PC-3 (cell line): ENCODE results near the gene KYNU. TPM values are rescaled to one million over a fixed set of nuclear protein-coding genes. Genes with fewer than 3 reads are reported as not detected.
A peak's percentile ranks its signal among the peaks of the same experiment; 100 is the strongest.

ENCODE experiments used
- ATAC-seq: fragments of 200-7000 bp; cut with Tn5 transposase; 2 replicates; pipeline ENCODE4 v1.9.1; 2020; ENCODE audit warnings: mild to moderate bottlenecking, moderate library complexity
- BruUV-seq: library from RNA; stranded (reverse); fragments of 400-500 nt; replicated peaks from 2 replicates; lab custom pipeline; 2021; lab: Mats Ljungman, UMichigan
- CTCF ChIA-PET: fragments of 300-600 bp; sonication (Branson Sonifier 250); formaldehyde crosslinking; loops from one replicate; lab custom pipeline; 2022; ENCODE audit warnings: antibody characterized with exemption; lab: Charles Lee
- POLR2A ChIA-PET: fragments of 300-600 bp; sonication (Branson Sonifier 250); formaldehyde crosslinking; loops from one replicate; lab custom pipeline; 2022; ENCODE audit warnings: antibody characterized with exemption; ENCODE audit not compliant: unreplicated experiment; lab: Charles Lee
- DNase-seq: peaks from one replicate; pipeline ENCODE4 v3.0.0-alpha.2; 2015
- H2AFZ ChIP-seq: fragments of 300-600 bp; sonication (generic); 2 replicates; pipeline ENCODE4 v1.6.0; 2016; ENCODE audit warnings: antibody characterized with exemption, low read length
- H3F3A ChIP-seq: fragments of 300-600 bp; sonication (generic); one replicate; pipeline ENCODE4 v1.6.0; 2017; ENCODE audit warnings: antibody characterized with exemption, low read length, control low read depth, mild to moderate bottlenecking; ENCODE audit not compliant: unreplicated experiment
- H3K27ac ChIP-seq: fragments of 300-600 bp; sonication (generic); 2 replicates; pipeline ENCODE4 v1.5.1; 2016; ENCODE audit warnings: mild to moderate bottlenecking, low read length
- H3K27me3 ChIP-seq: fragments of 300-600 bp; sonication (generic); 2 replicates; pipeline ENCODE4 v1.6.1; 2016; ENCODE audit warnings: low read length, mixed read lengths
- H3K36me3 ChIP-seq: fragments of 300-600 bp; sonication (generic); 2 replicates; pipeline ENCODE4 v1.6.1; 2016; ENCODE audit warnings: low read depth, mixed run types, low read length, mixed read lengths
- H3K4me1 ChIP-seq: fragments of 300-600 bp; sonication (generic); 2 replicates; pipeline ENCODE4 v1.5.1; 2016; ENCODE audit warnings: low read length; ENCODE audit not compliant: insufficient read depth
- H3K4me2 ChIP-seq: fragments of 300-600 bp; sonication (generic); 2 replicates; pipeline ENCODE4 v1.6.0; 2016; ENCODE audit warnings: low read length
- H3K4me3 ChIP-seq: fragments of 300-600 bp; sonication (generic); 2 replicates; pipeline ENCODE4 v1.5.1; 2016; ENCODE audit warnings: mild to moderate bottlenecking, low read length, mixed read lengths
- H3K79me2 ChIP-seq: fragments of 300-600 bp; sonication (generic); 2 replicates; pipeline ENCODE4 v1.6.1; 2017; ENCODE audit warnings: low read length, mixed read lengths
- H3K9ac ChIP-seq: fragments of 300-600 bp; sonication (generic); 2 replicates; pipeline ENCODE4 v1.6.0; 2016; ENCODE audit warnings: mild to moderate bottlenecking, low read length
- H3K9me2 ChIP-seq: fragments of 300-600 bp; sonication (generic); replicated peaks from 2 replicates; pipeline ENCODE4 v1.6.1; 2016; ENCODE audit warnings: mixed run types, low read length, mixed read lengths
- H3K9me3 ChIP-seq: fragments of 300-600 bp; sonication (generic); 2 replicates; pipeline ENCODE4 v1.6.1; 2016; ENCODE audit warnings: low read length, mixed read lengths
- H4K20me1 ChIP-seq: fragments of 300-600 bp; sonication (generic); 2 replicates; pipeline ENCODE4 v1.6.1; 2016; ENCODE audit warnings: low read length, mixed read lengths
- EZH2 ChIP-seq: fragments of 300-600 bp; sonication (generic); IDR thresholded peaks from one replicate; pipeline ENCODE4 v1.6.1; 2017; ENCODE audit warnings: antibody characterized with exemption, mild to moderate bottlenecking, low read length; ENCODE audit not compliant: unreplicated experiment
- EZH2phosphoT487 ChIP-seq: fragments of 300-600 bp; sonication (generic); IDR thresholded peaks from 2 replicates; pipeline ENCODE4 v1.6.1; 2018; ENCODE audit warnings: mild to moderate bottlenecking, antibody characterized with exemption, low read length, borderline replicate concordance
- intact Hi-C: fragments of 100-400 bp; cut with micrococcal nuclease; formaldehyde crosslinking; loops from 2 replicates; pipeline ENCODE4 v1.9.0; 2023
- total RNA-seq: library from RNA; depleted of rRNA; stranded (reverse); fragments of >200 nt; gene quantifications from 2 replicates; pipeline ENCODE4 v1.2.3, GENCODE V29; 2014
- TF ChIP-seq, protein P1 (sequence below): fragments of 300-600 bp; sonication (generic); conservative IDR thresholded peaks from 2 replicates; pipeline ENCODE4 v1.5.1; 2017; ENCODE audit warnings: antibody characterized with exemption, low read depth, mild to moderate bottlenecking, low read length

Gene KYNU
- total RNA-seq, 1 experiment from 2014 or later = 2.3 TPM

DNA sequence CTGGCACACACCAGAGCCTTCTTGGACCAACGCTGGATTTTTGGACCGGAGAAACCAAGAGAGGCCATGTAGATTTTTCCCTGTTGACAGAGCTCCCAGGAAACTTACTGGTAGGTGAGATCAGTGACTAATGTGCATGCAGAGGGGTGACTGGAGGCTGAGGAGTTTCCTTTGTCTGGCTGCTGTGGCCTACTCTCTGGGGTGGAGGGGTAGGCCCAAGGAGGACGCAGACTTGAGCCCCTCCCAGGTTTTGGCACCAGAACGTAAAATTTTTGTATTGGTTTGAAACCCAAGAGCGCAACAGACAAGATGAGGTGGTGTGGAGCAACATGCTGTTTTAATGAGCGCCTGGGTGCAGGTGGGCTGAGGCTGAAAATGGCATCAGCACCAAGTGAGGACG lies 59.2 kb downstream of the KYNU start:
- no peak for ATAC-seq
- no peaks in the 10 kb centered on the region for H3K36me3 ChIP-seq
- DNase-seq = no peak
- H3K79me2 ChIP-seq = no peaks in the 10 kb centered on the region
- no peak overlapping the region for H3K4me2 ChIP-seq
- H2AFZ ChIP-seq = no peak overlapping the region
- H3K9ac ChIP-seq = no peak overlapping the region
- intact Hi-C loops = no loop called here
- no peaks in the 10 kb centered on the region for H3K9me2 ChIP-seq
- H3K27ac ChIP-seq = no peak overlapping the region
- CTCF ChIA-PET = no interaction called here
- TF ChIP-seq, protein P1, sequence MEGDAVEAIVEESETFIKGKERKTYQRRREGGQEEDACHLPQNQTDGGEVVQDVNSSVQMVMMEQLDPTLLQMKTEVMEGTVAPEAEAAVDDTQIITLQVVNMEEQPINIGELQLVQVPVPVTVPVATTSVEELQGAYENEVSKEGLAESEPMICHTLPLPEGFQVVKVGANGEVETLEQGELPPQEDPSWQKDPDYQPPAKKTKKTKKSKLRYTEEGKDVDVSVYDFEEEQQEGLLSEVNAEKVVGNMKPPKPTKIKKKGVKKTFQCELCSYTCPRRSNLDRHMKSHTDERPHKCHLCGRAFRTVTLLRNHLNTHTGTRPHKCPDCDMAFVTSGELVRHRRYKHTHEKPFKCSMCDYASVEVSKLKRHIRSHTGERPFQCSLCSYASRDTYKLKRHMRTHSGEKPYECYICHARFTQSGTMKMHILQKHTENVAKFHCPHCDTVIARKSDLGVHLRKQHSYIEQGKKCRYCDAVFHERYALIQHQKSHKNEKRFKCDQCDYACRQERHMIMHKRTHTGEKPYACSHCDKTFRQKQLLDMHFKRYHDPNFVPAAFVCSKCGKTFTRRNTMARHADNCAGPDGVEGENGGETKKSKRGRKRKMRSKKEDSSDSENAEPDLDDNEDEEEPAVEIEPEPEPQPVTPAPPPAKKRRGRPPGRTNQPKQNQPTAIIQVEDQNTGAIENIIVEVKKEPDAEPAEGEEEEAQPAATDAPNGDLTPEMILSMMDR = no peak
- TF ChIP-seq EZH2phosphoT487 (no peak), EZH2 (no peak)
- POLR2A ChIA-PET = no interaction called here
- no TSS peak for BruUV-seq
- no peaks in the 10 kb centered on the region for H3K4me1 ChIP-seq
- no peaks in the 10 kb centered on the region for H3F3A ChIP-seq
- no peaks in the 10 kb centered on the region for H3K27me3 ChIP-seq
- H3K9me3 ChIP-seq = no peaks in the 10 kb centered on the region
- no peak overlapping the region for H3K4me3 ChIP-seq
- no peaks in the 10 kb centered on the region for H4K20me1 ChIP-seq

DNA sequence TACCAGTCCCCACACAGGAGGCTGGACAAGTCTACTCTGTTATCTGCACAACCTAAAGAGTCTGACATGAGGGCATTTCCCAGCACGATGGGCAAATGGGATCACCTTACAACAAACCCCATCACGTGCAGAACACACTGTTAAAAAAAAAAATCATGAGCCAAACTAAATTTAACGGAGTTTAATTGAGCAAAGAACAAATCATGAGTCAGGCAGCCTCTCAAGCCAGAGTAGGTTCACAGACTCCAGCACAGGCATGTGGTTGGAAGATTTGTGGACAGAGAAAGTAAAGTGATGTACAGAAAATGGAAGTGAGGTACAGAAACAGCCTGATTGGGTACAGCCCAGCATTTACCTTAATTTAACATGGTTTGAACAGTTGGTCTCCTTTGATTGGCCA lies 59.9 kb downstream of the KYNU start:
- Histone ChIP-seq H2AFZ (no peak overlapping the region), H3K4me1 (no peaks in the 10 kb centered on the region), H3K9me2 (no peaks in the 10 kb centered on the region), H3K36me3 (no peaks in the 10 kb centered on the region), H3K9me3 (no peaks in the 10 kb centered on the region), H3F3A (no peaks in the 10 kb centered on the region), H3K9ac (no peak overlapping the region), H3K79me2 (no peaks in the 10 kb centered on the region), H3K4me2 (no peak overlapping the region), H4K20me1 (no peaks in the 10 kb centered on the region), H3K27ac (no peak overlapping the region), H3K4me3 (no peak overlapping the region), H3K27me3 (no peaks in the 10 kb centered on the region)
- DNase-seq = no peak
- BruUV-seq = no TSS peak
- TF ChIP-seq EZH2phosphoT487 (no peak), EZH2 (no peak)
- TF ChIP-seq, protein P1 = no peak
- CTCF ChIA-PET = no interaction called here
- peak; percentile 65 for ATAC-seq
- POLR2A ChIA-PET = no interaction called here
- intact Hi-C loops = no loop called here

DNA sequence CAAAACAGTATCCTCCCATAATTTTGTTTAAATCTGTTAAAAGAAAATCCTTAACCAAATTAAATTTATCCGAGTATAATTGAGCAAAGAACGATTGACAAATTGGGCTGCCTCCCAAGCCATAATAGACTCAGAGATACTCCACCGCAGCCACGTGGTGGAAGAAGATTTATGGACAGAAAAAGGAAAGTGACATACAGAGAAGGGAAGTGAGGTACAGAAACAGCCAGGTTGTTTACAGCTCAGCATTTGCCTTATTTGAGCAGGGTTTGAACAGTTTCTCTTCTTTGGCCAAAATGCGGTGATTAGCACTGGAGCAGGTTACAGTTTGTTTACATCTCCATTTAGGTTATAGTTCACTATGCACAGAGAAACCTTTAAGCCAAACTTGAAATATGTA lies 60.8 kb downstream of the KYNU start:
- ATAC-seq = no peak
- H3K27me3 ChIP-seq = no peaks in the 10 kb centered on the region
- no peaks in the 10 kb centered on the region for H3K4me1 ChIP-seq
- H3F3A ChIP-seq = no peaks in the 10 kb centered on the region
- no peaks in the 10 kb centered on the region for H3K9me2 ChIP-seq
- ChIA-PET CTCF (no interaction called here), POLR2A (no interaction called here)
- no peak overlapping the region for H3K9ac ChIP-seq
- H3K36me3 ChIP-seq = no peaks in the 10 kb centered on the region
- H3K79me2 ChIP-seq = no peaks in the 10 kb centered on the region
- no peak overlapping the region for H3K4me2 ChIP-seq
- H4K20me1 ChIP-seq = no peaks in the 10 kb centered on the region
- intact Hi-C loops = no loop called here
- BruUV-seq = no TSS peak
- DNase-seq = no peak
- no peak overlapping the region for H3K4me3 ChIP-seq
- no peaks in the 10 kb centered on the region for H3K9me3 ChIP-seq
- H2AFZ ChIP-seq = no peak overlapping the region
- H3K27ac ChIP-seq = no peak overlapping the region
- TF ChIP-seq EZH2phosphoT487 (no peak), EZH2 (no peak)
- TF ChIP-seq, protein P1 = no peak
